ENCODE data around the gene PDXDC1.
A peak's percentile ranks its signal among the peaks of the same experiment; 100 is the strongest.
"Not testable (repeated sequence)": the region's sequence is repeated elsewhere in the genome, so short reads cannot be mapped to it uniquely, and the experiment has no call there.

Gene PDXDC1

GRCh38 chr16:15012941-15013340 lies 38.1 kb downstream of the PDXDC1 start:
- DNase-seq (ENCODE audit: low read depth in 2 of 2) = not testable (repeated sequence)

DNA sequence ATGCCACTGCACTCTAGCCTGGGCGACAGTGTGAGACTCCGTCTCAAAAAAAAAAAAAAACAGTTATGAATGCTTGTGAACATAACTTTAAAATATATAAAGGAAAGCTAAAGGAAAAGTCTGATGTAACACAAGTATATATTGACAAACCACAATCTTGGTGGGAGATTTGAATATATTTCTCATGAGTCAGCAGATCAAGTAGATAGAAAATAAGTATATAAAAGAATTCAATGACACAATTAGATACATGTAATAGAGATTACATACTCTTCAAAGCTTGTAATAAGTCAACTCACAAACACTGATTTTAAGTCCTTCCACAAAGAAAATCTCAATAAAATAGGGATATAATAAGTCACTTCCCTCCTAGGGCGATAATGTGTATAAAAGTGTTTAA lies 40.8 kb downstream of the PDXDC1 start:
- DNase-seq (ENCODE audit: low read depth in 2 of 2) = not testable (repeated sequence)

- DNase-seq (ENCODE audit: low read depth in 2 of 2) = not testable (repeated sequence)
These were observed 41.5 kb downstream of the PDXDC1 start for GRCh38 chr16:15016354-15016753.

DNA sequence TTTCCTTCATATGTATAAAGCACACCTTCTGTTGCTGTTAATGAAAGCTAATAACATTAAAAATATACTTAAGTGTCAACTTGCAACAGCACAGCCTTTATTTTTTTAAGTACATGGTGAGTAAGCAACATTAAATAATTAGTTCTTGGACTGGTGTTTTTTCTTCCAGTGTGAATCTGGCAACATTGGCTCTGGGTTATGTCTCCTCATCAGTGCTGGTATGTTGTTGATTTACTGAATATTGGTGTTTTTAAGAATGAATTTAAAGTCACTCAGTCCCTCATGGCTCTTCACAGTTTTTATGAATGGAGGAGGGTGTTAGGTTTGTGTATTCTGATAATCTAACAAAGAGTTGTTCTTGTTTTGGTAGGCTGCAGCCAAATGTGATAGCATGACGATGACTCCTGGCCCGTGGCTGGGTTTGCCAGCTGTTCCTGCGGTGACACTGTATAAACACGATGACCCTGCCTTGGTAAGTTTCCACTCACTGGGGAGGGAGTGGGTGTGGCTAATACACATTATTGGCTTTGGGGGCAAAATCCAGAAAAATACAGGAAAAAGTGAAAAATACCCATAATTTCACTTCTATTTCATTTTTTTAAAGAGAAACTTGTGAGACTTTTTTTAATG lies 42.2 kb downstream of the PDXDC1 start:
- not testable (repeated sequence) for DNase-seq (ENCODE audit: low read depth in 2 of 2)

GRCh38 chr16:15021429-15021828 lies 46.6 kb downstream of the PDXDC1 start:
- not testable (repeated sequence) for DNase-seq (ENCODE audit: low read depth in 2 of 2)

GRCh38 chr16:15022194-15022593 lies 47.4 kb downstream of the PDXDC1 start:
- DNase-seq (ENCODE audit: low read depth in 2 of 2) = peak in 1 of 2 donors; percentile 23

DNA sequence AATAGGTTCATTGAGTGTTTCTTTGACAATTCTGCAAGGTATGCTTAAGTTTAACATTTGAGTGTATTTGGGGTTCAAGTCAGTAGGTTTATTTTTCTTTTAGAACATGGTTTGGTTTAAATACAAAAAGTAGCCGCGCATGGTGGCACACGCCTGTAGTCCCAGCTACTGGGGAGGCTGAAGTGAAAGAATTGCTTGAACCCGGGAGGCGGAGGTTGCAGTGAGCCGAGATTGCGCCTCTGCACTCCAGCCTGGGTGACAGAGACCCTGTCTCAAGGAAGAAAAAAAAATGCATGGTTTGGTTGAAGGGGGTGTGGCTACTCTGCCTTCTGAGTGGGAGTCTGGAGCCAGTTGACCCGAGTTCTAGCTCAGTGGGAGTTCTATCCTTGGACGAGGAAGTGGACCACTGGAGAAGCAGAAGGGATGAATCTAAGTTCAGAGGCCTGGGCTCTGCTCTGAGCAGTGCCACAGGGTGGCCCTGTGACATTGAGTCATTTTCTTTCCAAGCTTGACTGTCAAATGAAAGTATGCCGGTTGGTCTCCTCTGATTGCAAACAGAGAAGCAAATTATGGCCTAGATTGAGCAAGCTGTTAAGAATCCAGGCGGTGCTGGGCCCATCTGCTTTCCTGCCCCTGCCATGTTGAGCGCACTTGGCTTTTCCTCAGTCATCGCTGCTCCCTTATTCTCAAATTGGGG lies 48.7 kb downstream of the PDXDC1 start:
- DNase-seq (ENCODE audit: low read depth in 2 of 2) = not testable (repeated sequence)

DNA sequence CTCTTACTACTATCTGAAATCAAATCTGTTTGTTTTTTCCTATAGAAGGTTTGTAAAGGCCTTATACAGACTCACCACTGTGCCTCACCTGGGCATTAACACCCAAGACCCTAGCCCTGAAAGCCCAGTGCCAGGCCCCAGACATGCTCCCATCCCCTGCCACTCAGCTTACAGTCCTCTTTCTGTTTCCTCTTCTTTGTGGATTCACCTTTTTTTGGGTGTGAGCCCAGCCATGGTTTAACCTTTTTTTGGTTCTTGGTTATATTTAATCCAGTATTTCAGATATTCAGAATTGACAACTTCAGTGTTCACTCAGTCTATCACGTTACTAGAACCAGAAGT lies 50.0 kb downstream of the PDXDC1 start:
- DNase-seq (ENCODE audit: low read depth in 2 of 2) = not testable (repeated sequence)

DNA sequence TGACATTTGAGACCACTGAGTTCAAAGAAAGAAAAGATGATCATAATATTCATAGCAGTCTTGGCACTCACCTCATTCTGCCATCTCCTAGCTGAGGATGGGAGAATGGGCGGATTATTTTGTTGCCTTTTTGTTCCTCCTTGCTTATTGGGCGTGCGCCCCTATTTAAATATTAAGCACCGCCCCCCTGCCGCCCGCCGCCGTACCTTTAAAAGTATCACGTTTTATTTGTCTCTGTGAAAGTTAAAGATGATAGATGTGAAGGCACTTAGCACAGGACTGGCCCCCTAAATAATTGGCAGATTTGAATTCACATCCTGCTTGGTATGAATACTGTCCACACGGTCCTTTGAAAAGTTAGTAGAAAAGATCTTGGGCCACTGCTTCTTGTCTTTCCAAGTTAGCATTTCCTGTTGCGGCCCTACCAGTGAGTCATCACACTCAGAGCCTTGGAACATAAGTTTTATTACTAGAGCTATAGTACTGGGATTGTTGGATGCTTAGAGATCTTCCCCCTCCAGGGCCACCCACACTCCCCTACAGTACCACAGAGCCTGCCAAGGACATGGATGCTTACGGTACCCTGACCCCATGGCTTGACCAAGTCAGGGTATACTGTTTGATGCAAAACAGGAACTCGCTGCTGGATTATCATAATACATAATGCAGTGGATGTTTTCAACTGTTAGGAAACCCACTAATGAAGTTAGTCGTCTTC lies 50.6 kb downstream of the PDXDC1 start:
- not testable (repeated sequence) for DNase-seq (ENCODE audit: low read depth in 2 of 2)

DNA sequence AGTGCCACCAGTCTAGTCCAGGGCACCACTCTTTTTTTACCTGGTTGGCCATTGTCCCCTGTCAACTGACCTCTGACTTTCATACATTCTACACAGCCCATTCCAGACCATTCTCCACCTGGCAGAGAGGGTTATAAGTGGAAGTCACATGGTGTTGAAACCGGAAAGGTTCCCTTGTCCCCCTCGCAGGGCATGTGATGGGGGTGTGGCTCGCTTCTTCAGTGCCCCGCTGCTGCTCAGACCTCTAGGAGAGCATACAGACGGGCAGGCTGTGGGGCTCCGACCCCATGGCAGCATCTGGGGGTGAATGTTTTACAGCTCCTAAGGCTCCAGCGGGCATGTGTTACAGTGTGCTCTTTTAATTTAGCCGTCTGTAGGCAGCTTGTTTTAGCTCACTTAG lies 52.2 kb downstream of the PDXDC1 start:
- DNase-seq (ENCODE audit: low read depth in 2 of 2) = not testable (repeated sequence)

DNA sequence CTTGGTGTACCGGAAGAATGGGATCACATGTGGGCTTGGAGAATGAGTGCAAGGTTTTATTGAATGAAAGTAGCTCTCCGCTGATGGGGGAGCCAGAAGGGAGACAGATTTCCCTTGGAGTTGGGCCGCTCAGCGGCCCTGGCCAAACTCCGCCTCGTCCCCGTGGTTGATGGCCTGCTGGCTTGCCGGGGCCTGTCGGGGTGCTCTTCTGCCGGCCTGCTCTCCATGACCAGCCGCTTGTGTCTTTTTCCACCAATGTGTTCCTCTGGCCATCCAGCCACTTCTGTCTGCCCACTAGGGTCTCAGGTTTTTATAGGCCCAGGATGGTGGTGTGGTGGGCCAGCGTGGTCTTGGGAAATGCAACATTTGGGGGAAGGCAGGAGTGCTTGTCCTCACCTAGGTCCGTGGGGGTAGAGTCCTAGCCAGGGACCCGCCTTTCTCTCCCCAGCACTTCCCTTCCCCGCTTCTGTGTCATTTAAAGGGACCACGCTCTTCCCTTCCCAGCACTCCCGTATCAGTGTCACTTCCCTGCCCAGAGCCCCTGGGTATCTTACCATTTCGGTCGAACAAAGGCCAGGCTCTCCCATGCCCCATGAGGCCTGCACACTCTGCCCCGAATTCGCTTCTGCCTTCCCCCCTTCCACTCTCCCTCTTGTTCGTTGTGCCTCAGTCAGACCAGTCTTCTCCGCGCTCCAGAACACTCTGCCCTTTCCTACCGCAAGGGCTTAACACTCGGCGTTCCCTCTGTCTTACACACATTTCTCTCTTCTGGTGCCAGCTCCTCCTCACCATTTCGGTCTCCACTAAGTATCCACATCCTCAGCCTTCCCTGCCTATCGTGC lies 52.9 kb downstream of the PDXDC1 start:
- DNase-seq (ENCODE audit: low read depth in 2 of 2) = not testable (repeated sequence)

DNA sequence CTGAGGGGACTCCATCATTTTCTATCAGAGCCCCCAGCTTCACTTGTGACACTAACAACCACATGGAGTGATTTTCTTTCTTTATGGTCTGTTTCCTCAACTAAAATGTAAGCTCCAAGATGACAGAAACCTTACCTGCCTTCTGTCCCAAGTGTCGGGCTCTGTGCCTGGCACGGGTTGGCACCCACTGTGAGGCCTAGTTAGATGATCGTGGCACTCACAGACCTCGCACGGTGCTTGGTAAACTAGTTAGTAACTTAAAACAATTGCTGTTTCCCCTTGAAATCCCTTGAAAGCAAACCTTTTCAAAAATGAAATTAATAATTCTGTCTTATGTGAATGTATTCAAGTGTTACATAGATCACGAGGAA lies 53.5 kb downstream of the PDXDC1 start:
- DNase-seq (ENCODE audit: low read depth in 2 of 2) = not testable (repeated sequence)

DNA sequence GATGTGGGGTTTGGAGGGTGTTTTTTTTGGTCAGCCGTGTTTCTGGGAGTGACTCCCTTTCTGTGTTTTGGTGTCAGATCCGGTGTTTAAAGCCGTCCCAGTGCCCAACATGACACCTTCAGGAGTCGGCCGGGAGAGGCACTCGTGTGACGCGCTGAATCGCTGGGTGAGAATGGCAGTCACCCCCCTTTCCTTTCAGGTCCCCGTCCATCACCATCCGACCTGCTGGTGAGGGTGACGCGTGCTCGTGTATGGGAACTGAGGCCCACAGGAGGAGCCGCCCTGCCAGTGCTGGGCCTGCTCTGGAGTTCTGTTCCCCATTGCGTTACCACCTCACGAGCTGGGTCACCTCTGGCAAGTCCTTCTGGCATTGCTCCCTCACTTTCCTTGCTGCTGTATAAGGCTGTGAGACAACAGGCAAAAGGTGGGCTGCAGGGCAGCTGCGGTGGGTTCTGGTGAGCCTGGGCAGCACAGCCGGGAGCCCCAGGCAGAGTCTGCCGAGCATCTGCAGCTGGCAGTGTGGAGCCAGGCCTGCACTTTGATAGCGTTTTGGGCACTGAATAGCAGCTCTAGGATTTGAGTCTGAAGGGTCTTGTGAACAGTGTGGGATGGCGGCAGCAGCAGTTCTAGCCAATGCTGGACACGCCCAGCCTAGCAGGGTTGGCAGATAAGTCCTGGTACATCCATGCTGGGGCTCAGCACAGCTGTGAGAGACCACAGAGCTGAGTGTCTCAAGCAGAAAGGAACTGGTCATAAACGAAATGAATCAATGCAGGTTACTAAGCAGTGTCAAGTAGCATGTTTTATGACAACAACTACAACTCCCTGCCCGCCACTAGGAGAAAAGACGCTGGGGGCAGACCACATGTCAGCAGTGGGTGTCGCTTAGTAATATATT lies 54.2 kb downstream of the PDXDC1 start:
- not testable (repeated sequence) for DNase-seq (ENCODE audit: low read depth in 2 of 2)

- not testable (repeated sequence) for DNase-seq (ENCODE audit: low read depth in 2 of 2)
These were observed 54.9 kb downstream of the PDXDC1 start for GRCh38 chr16:15029749-15030148.

DNA sequence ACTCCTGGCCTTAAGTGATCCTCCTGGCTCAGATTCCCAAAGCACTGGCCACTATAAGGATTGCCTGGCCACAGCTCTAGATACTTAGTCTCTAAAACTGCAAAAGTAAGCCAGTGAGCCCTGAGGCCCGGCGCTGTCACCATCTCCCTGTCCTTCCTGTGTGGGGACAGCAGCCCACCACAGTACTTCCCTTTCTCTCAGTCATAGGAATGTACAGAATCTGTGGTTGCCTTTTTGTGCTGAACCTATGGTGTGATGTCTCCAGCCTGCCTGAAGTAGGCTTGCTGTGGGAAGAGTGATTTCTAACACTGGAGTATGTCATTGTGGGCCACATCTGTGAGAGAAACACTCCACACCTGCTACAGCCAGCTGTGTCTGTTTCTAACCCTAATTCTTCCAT lies 56.4 kb downstream of the PDXDC1 start:
- no peak for DNase-seq (ENCODE audit: low read depth in 2 of 2)

DNA sequence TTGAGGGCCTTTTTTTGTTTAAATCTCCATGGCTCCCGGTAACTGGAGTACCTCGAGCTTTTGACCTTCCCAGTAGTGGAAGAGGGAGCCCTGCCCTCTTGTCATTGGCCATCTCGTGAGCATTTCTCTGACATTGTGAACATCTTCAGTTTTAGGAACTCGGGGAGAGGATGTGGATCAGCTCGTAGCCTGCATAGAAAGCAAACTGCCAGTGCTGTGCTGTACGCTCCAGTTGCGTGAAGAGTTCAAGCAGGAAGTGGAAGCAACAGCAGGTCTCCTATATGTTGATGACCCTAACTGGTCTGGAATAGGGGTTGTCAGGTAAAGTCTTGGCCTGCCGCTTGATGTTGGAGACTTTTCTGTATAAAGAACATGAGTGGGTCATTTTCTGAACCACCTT lies 56.8 kb downstream of the PDXDC1 start:
- DNase-seq (ENCODE audit: low read depth in 2 of 2) = no peak

GRCh38 chr16:15032547-15033308 lies 57.9 kb downstream of the PDXDC1 start:
- no peak for DNase-seq (ENCODE audit: low read depth in 2 of 2)

- no peak for DNase-seq (ENCODE audit: low read depth in 2 of 2)
These were observed 58.5 kb downstream of the PDXDC1 start for GRCh38 chr16:15033309-15033707.

DNA sequence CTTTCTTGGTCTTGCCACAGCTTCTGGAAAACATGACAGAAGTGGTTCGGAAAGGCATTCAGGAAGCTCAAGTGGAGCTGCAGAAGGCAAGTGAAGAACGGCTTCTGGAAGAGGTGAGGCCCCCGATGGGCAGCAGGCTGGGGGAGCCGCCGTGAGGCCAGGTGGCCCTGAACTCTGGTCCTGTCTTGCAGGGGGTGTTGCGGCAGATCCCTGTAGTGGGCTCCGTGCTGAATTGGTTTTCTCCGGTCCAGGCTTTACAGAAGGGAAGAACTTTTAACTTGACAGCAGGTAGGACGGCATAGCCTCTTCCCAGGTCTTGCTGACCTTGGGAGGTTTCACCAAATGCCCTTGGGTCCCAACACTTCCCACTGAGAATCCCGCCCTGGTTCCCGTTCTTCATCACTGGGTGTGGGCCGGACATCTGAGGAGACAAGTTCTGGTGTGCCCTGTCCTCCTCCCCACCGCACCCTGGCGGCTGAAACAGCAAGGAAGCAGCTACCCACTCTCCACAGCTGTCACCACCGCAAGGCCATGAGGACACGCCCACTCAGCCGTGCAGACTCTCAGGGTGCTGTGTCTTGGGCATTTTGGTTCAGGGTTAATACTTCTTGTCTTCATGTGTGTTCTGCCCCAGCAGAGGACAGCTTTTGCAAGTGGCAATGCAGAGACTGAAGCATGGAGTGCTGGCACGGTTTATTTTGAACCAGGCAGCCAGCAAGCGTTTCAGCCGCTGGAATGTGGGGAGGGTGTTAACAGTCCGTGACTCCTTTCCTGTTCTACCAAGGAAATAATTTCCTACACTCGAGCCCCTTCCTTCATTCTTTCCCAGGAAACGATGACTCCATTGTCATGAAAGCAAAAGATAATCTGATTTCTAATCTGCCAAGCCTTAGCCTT lies 59.7 kb downstream of the PDXDC1 start:
- no peak for DNase-seq (ENCODE audit: low read depth in 2 of 2)

All from stimulated activated CD8-positive, alpha-beta memory T cell treated with anti-CD3 and anti-CD28 coated beads, Interleukin-15, amount 100 ng/mL, for 48 hours (primary cell).